HG02884 (cell line): ENCODE data around the gene EHHADH.

Experiments
- ATAC-seq: cut with Tn5 transposase; IDR thresholded peaks from one replicate; pipeline ENCODE4 v1.9.1; 2021; ENCODE audit warnings: mild to moderate bottlenecking, moderate library complexity; ENCODE audit not compliant: unreplicated experiment

EHHADH gene

GRCh38 chr3:185199671-185200070 lies 54.2 kb downstream of the EHHADH start:
- ATAC-seq, result no peak

GRCh38 chr3:185199206-185199605 lies 54.6 kb downstream of the EHHADH start:
- ATAC-seq, result no peak

DNA sequence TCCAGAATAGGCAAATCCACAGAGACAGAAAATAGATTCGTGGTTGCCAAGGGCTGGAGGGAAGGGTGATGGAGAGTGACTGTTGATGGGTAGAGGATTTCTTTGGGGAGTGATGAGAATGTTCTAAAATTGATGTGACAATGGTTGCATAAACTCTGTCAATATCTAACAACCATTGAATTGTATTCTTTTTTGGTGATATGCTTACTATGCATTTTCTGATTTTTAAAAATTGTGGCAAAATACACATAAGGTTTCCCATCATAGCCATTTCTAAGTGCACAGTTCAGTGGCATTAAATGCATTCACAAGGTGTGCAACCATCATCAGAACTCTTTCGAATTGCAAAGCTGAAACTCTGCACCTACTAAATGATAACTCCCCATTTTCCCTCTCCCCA lies 56.8 kb downstream of the EHHADH start:
- no peak for ATAC-seq

- no peak for ATAC-seq
Measured at GRCh38 chr3:185195652-185196051, 58.2 kb downstream of the EHHADH start.

- ATAC-seq, result no peak
Measured at GRCh38 chr3:185188816-185189215, 65.0 kb downstream of the EHHADH start.

- no peak for ATAC-seq
Measured at GRCh38 chr3:185187391-185187790, 66.5 kb downstream of the EHHADH start.

DNA sequence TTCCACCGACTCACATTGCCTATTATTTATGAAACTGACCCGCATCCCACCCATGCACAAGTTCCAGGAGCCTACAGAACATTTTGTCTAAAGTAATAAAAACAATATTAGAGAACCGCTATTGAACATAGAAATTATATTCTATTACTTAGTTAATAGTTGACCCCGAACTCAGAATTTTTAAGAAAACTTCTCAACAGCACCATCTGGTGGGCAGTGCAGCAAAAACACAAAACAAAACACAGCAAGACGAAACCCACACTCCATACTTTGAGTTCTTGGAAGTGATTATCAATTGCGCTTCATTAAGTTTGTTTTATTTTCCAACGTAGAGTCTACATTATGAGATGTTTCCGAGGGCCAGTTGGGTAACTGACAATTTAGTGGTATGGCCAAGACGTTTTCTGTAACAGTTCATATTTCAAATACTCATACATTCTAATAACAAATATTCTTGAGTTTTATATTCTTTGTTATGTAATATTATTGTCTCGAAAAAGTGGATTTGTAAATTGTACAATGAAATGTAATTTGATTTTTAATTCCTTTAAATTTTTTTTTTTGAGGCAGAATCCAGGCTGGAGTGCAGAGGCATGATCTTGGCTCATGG lies 77.0 kb downstream of the EHHADH start:
- ATAC-seq, result no peak

- no peak for ATAC-seq
Measured at GRCh38 chr3:185175370-185175987, 78.4 kb downstream of the EHHADH start.

GRCh38 chr3:185172086-185173049 lies 81.5 kb downstream of the EHHADH start:
- ATAC-seq, result no peak

- ATAC-seq, result no peak
Measured at GRCh38 chr3:185164428-185165217, 89.2 kb downstream of the EHHADH start.

DNA sequence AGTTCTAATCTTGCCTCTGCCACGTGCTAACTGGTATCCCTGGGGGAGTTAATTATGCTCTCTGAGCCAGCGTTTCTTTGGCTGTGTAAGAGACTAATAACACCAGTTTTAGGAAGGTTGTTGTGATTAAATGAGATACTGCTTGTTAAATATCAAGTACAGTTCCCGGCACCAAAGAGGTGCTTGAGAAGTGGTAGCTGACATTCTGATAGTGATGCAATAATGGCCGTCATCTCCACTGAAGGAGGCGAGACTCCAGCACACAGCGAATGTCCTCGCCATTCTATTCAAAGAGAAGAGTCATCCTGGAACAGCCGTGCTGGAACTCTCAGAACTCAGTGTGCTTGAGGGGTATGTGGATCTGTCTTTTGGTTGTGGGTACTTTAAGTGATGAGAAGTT lies 91.2 kb downstream of the EHHADH start:
- ATAC-seq, result no peak

DNA sequence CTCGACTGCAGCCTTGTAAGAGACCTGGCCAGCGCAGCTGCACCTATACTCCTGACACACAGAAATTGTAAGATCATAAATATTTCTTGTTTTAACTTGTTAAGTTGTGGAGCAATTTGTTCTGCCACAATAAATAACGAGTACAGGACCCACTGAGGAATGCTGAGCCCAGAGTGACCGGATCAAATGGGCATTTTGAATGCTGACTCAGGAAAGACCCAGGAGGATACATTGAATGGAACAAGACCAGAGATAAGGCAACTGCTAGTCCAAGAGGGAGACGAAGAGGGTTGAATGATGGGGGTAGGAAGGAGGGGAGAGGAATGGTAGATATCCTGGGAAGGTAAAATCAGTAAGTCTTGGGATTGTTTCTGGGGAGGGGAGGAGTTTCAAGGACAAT lies 92.1 kb downstream of the EHHADH start:
- ATAC-seq, result no peak

DNA sequence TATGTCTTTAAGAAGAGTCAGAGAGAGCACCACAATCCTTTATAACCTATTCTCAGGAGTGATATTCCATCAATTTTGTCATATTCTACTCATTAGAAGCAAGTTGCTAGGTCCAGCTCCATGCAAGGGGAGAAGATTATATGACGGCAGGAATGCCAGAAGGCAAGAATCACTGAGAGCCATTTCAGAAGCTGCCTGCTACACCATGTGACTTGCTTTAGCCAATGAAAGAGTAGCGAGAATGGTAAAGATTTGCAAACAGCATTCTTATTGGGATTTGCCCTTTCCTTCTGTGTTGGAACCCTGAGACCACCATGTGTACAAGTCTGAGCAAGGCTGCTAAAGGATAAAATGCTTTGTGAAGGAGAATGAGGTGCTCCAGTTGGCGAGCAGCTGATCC lies 96.5 kb downstream of the EHHADH start:
- ATAC-seq, result no peak

DNA sequence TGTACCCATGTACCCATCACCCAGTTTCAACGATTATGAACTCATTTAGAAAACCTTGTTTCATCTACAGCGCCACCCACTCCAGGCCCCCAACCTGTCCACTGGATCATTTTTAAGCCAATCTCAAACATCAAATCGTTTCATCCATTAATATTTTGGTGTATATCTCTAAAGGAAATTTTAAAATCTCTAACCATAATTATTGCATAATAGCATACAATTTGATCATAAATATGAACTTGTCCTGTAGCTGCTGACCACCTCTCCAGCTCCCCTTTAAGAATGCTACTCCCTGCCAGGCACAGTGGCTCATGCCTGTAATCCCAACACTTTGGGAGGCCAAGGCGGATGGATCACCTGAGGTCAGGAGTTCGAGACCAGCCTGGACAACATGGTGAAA lies 98.2 kb downstream of the EHHADH start:
- ATAC-seq, result no peak

DNA sequence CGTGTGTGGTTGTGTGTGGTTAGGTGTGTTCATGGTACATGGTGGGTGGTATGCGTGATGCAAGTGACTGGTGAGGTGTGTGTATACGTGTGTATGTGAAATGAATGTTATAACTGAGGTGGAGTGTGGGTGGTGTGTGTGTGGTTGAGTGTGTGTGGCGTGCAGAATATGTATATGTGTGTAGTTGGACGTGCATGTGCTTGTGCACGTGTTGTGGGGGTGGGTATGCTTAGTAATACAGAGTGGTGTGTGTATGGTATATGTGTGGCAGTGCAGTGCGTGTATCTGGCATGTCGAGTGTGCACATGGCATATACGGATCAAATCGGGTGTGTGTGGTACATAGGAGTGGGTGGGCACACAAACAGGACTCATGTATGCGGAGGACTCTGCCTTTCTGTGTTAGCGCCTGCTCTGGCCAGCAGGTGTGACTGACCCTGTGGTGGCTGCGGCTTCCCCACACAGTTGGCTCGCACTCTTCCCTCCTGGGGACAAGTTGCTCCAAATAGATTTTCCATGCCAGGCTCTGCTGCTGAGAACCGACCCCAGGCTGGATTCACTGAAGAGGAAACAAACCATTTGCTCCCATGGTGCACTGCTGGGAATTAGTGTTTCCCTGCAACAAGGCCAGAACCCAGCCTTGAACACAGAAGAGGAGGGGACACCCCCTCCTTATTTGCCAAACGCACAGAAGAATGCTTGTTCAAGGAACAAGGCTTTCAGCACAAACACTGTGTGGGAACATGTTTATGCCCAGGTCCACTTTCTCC lies 99.8 kb downstream of the EHHADH start:
- no peak for ATAC-seq

GRCh38 chr3:185153171-185153771 lies 100.6 kb downstream of the EHHADH start:
- no peak for ATAC-seq

GRCh38 chr3:185152410-185153170 lies 101.3 kb downstream of the EHHADH start, which contains the start of gene C3orf70:
Gene C3orf70, minus strand, starts transcription at chr3:185153060. Its CDS starts 237 bp downstream, at chr3:185152823.
- no peak for ATAC-seq

GRCh38 chr3:185151964-185152409 lies 101.9 kb downstream of the EHHADH start:
- no peak for ATAC-seq
